Esophagus muscularis mucosa (tissue), 3 donors: Measurements from ENCODE around the gene MT3.

Source experiments
- POLR2A ChIP-seq: fragments of 450-650 bp; IDR thresholded peaks from one replicate; pipeline ENCODE4 v1.6.1; 2017; ENCODE audit warnings: antibody characterized with exemption, moderate library complexity, mild to moderate bottlenecking, low read depth
- TF ChIP-seq, protein P1 (sequence below), 3 experiments: fragments of 200-600 bp in 2 of 3; fragments of 450-650 bp in 1 of 3; sonication (generic) in 2 of 3; IDR thresholded peaks; one replicate each; pipeline ENCODE4 v1.5.1; 2017 to 2019; ENCODE audit warnings: antibody characterized with exemption in 3 of 3, mild to moderate bottlenecking in 2 of 3, moderate library complexity in 1 of 3

DNA sequence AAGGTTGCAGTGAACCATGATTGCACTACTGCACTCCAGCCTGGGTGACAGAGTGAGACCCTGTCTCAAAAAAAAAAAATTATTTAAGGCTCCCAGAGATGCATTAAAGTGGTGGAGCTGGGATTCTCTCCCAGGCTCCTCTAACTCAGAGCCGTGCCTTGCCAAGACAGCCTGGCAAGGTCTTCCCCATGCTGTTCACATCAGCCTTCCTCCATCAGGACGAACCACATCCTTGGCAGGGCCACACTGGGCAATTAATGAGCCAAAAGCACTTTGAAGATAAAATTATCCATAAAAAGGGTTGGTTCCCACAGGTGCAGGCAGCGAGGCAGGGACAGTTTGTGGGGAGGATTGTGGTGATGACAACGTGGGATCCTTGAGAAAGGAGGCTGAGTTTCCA lies 49.7 kb upstream of the MT3 start:
- TF ChIP-seq, protein P1, sequence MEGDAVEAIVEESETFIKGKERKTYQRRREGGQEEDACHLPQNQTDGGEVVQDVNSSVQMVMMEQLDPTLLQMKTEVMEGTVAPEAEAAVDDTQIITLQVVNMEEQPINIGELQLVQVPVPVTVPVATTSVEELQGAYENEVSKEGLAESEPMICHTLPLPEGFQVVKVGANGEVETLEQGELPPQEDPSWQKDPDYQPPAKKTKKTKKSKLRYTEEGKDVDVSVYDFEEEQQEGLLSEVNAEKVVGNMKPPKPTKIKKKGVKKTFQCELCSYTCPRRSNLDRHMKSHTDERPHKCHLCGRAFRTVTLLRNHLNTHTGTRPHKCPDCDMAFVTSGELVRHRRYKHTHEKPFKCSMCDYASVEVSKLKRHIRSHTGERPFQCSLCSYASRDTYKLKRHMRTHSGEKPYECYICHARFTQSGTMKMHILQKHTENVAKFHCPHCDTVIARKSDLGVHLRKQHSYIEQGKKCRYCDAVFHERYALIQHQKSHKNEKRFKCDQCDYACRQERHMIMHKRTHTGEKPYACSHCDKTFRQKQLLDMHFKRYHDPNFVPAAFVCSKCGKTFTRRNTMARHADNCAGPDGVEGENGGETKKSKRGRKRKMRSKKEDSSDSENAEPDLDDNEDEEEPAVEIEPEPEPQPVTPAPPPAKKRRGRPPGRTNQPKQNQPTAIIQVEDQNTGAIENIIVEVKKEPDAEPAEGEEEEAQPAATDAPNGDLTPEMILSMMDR (IDR thresholded peaks at IDR 0.05): no peak
- no peak for TF ChIP-seq POLR2A
